ENCODE data around the gene RPP30.
"Not testable (repeated sequence)": the region's sequence is repeated elsewhere in the genome, so short reads cannot be mapped to it uniquely, and the experiment has no call there.

The RPP30 gene

DNA sequence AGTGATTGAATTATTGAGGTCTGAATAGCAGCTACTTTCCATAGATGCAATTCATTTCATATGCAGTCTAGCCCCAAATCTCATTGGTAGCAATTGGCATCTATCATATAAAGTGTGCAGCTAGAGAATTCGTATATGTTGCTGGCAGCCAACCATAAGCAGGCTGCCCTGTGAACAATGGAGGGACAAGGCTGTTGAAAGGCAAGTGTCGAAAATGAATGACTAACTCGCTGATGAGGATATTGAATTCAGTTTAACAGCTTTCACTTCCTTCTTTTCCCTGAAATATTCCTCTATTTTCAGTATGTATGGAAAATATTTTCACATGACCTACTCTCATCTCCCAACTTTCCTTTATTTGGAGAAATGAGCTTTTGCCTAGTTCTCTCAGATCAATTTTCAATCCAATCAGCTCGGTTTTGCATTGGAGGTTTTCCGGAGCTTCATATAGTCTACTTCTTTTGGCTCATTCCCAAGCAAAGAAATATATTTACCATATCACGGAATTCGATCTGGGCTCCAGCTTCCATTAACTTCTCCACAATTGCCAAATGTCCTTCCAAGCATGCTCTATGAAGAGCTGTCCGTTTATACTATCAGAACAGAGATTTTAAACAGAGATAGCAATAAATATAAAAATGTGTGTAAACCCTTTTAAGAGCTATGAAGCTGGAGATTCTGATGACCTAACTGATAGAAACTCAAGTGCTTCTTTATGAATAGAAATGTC lies 45.6 kb downstream of the RPP30 start:
- no peak for DNase-seq (ENCODE audit: low read depth)

- no peak for DNase-seq (ENCODE audit: low read depth)
These were observed 46.2 kb downstream of the RPP30 start for GRCh38 chr10:90917968-90918318.

GRCh38 chr10:90919683-90920574 lies 48.2 kb downstream of the RPP30 start:
- no peak for DNase-seq (ENCODE audit: low read depth)

- no peak for DNase-seq (ENCODE audit: low read depth)
These were observed 49.4 kb downstream of the RPP30 start, which contains the start of gene ANKRD1 for GRCh38 chr10:90920986-90921666. ANKRD1 (minus strand) TSS chr10:90921087; CDS start chr10:90921027, 60 bp downstream.

DNA sequence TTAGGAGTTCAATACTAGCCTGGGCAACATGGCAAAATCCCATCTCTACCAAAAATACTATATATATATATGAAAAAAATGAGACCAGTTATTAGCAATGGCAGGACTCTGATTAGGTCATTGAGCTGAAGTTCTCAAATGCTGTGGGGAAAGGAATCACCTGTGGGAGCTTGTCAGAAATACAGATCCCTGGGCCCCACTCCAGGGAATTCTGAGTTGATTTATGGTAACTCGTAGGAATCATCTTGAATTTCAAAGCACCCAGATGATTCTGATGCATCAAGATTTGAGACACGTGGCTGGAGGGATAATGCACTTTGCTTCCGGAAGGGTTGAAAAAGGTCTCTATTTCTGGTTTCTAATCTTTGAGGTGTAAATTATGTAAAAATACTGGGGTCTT lies 50.1 kb downstream of the RPP30 start:
- DNase-seq (ENCODE audit: low read depth) = no peak

- DNase-seq (ENCODE audit: low read depth) = no peak
These were observed 51.4 kb downstream of the RPP30 start for GRCh38 chr10:90923111-90923731.

DNA sequence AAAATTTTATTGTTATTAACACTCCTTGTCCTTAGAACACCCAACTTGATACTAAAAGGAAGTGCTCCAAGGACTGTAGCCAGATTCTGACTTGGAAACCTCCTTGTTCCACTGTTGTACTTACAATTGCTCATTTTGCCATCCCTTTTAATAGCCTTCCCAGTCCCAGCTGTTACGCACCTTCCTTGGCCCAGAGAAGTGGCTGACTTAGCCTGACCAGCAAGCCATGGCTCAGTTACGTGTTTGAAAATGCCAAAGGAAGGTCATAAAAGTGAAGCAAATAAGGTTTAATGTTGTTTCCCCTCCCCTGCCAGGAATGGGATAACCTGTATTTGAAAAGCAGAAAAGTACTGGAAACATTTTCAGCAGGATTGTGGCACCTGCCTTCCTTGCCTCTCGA lies 52.8 kb downstream of the RPP30 start:
- DNase-seq (ENCODE audit: low read depth) = no peak

DNA sequence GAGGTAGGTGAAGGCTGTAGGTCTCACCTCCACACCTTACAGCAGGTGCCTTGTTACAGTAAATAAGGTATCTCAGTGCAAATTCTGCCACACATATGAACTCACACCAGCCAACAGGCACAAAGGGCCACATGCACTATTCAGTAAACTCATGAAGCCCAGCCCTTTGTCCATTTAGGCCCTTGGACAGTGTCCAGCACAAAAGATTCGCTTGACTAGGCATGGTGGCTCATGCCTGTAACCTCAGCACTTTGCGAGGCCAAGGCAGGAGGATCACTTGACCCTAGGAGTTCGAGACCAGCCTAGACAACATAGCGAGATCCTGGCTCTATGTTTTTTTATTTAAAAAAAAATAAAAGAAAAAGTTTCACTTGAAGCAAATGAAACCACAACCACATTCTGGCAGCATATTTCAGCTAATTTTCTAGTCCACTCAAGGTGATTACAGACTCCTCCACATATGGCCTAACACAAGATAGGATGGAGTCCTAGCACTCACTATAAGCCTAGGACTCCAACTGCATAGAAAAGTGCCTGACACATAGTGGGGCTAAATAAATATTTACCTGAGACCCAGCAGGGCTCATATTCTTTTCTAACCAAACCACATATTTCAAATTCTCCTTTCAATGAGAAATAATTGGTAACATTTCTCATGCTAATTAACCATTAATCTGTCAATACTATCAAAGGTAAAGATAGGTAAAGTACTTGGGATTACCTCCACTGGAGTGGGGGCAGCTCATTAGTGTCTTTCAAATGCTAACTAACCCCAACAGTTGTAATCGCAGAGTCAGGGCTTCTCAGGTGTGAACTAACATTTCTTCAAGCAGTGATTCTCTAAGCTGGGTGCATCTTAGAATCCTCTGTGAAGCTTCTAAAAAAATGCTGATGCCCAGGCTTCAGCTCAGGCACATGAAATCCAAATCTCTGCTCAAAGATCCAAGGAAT lies 53.6 kb downstream of the RPP30 start:
- DNase-seq (ENCODE audit: low read depth) = no peak

- DNase-seq (ENCODE audit: low read depth) = no peak
These were observed 55.5 kb downstream of the RPP30 start for GRCh38 chr10:90927293-90927692.

DNA sequence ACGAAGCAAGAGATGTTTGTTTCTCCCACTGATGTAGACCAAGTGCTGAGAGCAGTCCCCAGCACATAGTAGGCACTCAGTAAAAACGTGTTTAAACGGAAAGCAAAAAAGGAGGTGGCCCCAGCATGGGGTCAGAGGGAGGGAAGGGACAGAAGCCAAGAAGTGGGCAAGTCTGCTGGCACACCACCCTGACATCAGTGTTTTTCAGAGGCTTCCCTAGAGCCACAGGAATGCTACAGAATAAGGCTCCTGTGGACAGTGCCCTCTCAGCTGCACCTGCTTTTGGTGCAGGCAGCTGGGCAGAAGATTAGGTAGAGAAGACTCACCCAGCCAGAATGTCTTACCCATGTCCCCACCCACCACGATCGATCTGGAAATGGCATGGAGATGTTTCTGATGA lies 57.4 kb downstream of the RPP30 start:
- DNase-seq (ENCODE audit: low read depth) = no peak

- DNase-seq (ENCODE audit: low read depth) = no peak
These were observed 58.5 kb downstream of the RPP30 start for GRCh38 chr10:90930070-90930837.

DNA sequence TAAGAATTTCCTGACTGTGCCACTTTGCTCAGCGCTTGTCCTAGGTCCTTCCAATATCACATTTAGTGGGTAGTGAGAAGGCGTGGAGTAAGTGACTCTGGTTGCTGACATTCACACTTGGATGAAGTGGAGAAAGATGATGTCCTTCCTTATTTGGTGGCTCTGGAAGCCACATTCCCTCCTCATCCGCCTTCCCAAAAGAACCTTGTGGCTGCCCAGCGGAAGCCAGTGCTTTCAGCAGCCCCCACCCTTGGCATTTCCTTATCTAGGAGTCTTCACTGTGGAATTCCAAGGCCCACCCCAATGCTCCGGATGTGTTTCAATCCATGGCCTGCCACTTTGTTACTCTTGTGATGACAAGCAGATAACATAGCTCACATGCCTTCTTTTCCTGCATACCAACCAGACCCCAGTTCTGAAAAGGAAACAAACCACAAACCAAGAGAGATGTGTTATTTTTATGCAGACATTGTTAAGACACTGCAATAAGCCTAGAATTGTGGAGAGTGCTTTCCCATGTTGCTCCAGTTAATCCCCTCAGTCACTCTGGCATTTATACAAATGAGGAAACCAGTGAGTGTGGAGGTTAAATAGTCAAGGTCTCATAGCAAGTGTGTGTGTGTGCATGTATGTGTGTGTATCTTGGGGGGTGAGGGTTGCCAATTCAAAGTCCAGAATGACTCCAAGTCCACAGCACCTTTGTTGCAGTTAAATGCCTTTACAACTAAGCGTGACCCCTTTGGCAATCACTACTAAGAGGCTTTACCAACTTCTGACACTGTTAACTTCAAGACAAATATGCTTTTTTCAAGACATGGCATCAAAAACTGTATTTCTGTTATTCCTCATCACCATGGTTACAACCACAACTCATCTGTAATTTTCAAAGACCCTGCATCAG lies 59.4 kb downstream of the RPP30 start:
- DNase-seq (ENCODE audit: low read depth) = no peak

GRCh38 chr10:90935581-90936275 lies 64.0 kb downstream of the RPP30 start:
- DNase-seq (ENCODE audit: low read depth) = no peak

- no peak for DNase-seq (ENCODE audit: low read depth)
These were observed 64.5 kb downstream of the RPP30 start for GRCh38 chr10:90936276-90936659.

- no peak for DNase-seq (ENCODE audit: low read depth)
These were observed 66.0 kb downstream of the RPP30 start for GRCh38 chr10:90937645-90938258.

DNA sequence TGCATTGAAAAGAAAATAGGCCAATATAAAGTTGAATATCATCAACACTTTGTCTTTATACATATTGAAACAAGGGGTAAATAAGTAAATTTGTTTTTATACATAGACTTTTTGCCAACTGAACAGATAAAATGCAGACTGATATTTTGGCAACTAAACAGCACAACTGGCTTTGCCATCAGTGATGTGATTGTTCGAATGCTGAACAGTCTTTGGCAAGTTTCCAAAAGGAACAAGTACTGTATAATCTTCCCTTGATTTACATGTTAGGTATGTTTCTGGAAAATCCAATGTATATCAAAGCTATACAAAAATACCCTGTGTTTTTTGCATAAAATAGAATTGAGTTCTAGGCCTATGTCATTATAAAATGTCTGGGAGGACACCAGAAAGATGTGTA lies 67.3 kb downstream of the RPP30 start:
- no peak for DNase-seq (ENCODE audit: low read depth)

DNA sequence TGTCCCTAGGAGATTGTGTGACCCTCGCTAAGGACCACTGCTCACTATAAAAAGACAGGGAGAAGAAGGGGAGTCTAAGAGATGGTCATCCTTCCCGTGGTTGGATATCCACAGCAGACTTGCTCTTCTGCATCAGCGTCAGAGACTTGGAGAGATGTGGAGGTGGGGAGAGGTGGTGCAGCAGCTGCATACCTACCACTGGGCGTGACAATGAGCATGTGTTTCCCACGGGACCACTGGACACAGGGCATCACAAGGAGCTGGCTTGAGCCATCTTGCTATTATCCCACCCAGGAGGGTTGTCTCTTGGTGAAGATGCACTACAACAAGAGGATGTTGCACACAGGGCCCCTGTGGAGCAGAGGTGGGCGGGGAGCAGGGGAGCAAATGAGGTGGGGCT lies 67.9 kb downstream of the RPP30 start:
- DNase-seq (ENCODE audit: low read depth) = no peak

DNA sequence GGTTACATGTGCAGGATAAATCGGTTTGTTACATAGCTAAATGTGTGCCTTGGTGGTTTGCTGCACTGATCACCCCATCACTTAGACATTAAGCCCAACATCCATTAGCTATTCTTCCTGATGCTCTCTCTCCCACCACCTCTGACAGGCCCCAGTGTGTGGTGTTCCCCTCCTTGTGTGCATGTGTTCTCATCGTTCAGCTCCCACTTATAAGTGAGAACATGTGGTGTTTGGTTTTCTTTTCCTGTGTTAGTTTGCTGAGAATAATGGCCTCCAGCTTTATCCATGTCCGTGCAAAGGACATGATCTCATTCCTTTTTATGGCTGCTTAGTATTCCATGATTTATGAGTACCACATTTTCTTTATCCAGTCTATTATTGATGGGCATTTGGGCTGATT lies 71.2 kb downstream of the RPP30 start:
- DNase-seq (ENCODE audit: low read depth) = not testable (repeated sequence)
